NCI-H748 (cell line): Measurements from ENCODE around the gene GRIN1.

Experiments used
- DNase-seq: peaks from one replicate; lab custom pipeline; 2025; ENCODE audit not compliant: unreplicated experiment; lab: John Stamatoyannopoulos, UW

The GRIN1 gene

GRCh38 chr9:137191691-137192447, 52.9 kb downstream of the GRIN1 start:
- DNase-seq = no peak

GRCh38 chr9:137192448-137192780, 53.5 kb downstream of the GRIN1 start:
- DNase-seq = no peak

- no peak for DNase-seq
Observed at GRCh38 chr9:137192859-137193258, 53.9 kb downstream of the GRIN1 start.

GRCh38 chr9:137193771-137194170, 54.8 kb downstream of the GRIN1 start:
- no peak for DNase-seq

GRCh38 chr9:137194388-137194787, 55.4 kb downstream of the GRIN1 start:
- no peak for DNase-seq

DNA sequence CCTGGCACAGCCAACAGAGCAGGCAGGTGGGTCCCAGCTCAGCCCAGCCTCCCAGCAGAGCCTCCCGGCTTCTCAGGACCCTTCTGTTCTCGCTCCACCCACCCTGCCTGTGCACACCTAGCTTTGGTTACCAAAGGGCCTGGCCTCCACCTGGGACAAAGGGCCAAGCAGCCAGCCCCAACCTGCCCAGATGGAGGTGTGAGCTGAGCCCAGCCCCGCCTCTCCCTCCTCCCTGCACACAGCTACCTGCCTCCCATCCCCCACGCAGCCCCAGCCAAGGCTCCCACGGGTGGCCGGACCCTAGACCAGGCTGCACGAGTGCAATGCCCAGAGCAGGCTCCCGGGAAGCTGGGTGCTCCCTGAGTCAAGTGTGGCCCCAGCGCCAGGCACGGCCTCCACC, 56.0 kb downstream of the GRIN1 start:
- DNase-seq = peak; percentile 32

DNA sequence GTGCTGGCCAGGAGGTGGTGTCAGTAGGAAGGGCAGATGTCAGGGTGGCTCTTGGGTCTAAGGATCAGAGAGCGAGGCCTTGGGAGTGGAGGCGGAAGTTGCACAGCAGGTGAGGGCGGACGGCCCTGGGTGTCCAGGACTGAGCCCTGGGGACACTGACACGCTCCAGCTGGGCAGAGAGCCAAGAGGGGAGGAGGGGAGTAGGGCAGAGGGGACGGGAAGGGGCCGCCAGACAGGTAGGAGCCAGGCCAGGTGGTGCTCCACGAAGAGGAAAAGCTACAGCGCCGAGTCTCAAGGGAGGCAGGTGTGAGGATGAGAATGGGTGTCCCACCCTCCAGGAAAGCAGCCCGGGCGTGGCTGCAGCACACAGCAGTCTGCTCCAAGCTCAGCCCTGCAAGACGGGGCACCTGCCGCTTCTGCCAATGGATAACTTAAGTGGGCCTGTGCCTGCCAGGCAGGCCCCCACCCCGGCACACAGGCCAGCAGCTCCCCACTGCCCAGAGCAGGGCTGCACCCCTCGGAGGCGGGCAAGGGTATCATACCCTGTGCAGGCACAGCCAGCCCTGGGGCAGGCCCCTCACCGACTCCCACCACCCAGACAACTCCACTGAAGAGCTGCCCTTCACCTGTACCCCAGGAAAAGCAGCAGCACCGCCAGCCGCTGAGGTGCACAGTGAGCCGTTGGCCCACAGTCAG, 56.7 kb downstream of the GRIN1 start:
- peak; percentile 94 for DNase-seq

GRCh38 chr9:137198051-137198901, 59.3 kb downstream of the GRIN1 start:
- no peak for DNase-seq

DNA sequence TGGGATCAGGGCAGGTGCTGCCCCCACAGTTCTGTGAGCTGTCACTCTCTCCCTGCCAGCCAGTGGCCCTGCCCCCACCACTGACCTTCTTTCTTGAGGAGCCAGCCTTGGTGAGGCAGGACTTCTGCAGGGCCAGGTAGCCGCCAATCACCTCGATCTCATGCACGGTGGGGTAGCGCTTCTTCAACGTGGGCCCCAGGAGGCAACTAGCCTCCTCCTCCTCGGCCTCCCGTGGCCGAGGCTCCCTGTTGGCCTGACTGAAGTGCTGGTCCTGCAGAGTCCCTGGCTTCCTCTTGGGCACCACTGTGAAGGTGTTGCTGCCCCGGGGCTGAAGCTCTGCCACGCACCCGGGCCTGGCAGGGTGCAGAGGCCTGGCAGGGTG, 59.9 kb downstream of the GRIN1 start:
- DNase-seq = no peak

DNA sequence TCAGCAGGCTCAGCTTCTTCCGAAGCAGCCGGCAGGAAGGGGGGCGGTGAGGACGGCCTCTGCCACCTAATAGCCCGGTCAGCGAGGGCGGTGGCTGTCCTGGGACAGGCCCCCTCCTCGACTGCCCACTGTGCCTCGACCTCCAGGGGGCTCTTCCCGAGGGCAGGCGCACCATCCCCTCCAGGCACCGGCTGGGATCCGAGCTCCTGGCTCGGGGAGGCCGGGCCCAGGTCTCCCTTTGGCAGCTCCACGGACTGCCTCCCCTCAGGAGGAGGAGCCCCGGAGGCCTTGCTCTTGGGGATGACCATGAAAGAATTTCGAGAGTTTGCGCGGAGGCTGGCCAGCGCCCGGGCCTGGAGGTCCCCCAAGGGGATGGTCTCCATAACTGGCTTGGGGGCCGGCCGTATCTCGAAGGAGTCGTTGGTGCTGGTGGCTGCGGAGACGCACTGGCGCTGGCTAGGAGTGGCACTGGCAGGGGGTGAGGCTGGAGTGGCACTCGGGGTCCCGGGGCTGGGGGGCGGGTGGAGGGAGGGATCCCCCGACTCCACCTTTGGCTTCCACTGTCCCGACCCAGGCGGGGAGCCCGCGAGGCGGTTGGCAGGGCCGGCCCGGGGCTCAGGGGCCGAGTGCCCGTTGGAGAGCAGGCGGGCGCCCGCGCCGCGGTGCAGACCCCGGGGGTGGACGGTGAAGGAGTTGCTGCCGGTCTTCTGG, 60.6 kb downstream of the GRIN1 start:
- DNase-seq = peak; percentile 47

DNA sequence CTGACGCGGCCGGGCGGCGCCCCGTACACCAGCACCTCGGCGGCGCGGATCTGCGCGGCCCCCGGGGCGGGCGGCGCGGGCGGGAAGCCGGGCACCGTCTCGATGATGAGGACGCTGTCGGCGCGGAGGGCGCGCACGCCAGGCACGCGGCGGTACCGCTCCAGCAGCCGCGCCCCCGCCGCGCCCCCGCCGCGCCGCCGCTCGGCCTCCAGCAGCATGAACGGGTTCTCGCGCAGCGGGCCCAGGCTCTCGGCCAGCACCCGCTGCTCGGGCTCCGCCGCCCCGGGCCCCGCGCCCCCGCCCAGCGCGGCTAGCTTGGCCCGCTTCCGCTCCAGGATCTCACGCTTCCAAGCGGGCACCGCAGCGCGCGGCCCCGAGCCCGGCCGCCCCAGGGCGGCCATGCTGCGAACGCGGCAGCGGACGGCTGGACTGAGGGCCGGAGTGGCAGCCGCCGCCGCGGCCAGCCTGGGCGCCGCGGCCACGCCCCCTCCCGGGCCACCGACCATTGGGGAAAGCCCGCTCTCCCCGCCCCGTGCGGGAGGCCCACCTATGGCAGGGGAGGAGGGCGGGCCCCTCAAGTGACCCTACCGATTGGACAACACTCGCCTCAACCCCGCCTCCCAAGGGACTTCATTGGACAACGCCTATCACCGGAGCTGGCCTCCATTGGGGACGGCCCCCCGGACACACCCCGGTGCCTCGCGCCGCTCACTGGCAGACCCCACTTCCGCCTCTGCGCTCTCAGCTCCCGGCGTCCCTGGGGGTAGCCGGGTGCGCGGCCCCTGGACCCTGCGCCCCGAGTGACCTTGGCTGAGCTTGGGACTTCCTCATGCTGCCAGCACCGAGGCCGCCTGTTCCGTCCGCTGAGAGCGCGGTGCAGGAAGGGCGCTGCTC, 61.6 kb downstream of the GRIN1 start, which contains the start of gene TPRN:
Gene TPRN (minus strand): TSS at position 431 of the 894 bp plus-strand sequence. CDS start 30 bp downstream, at position 401.
- DNase-seq = peak; percentile 100

DNA sequence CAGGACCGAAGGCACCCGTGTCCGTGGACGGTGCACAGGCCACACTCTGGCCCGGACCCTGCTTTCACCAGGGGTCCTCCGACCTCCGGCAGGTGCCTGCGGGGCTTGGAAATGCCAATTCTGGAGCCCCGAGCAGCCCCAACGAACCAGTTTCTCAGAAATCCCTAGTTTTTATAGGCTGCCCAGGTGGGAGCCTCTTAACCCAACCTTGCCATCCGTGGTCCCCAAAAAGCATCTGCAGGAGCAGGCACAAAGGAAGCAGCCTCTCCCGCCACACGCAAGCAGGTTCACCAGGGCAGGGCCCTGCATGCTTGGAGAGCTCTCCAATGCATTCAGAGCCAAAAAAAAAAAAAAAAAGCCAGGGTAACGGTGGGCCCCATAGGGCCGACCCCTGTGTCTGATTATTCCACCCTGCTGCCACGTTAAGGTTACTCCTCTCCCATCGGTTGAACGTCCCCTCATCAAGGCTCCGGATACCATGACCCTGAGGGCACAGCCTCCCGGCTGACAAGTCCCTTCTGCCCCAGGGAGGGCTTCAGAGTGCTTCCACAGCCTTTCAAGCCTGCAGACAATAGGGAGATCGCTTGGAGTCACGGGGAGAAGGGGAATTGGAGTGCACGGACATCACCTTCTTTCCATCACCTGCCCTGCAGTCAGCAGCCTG, 62.4 kb downstream of the GRIN1 start:
- no peak for DNase-seq

- DNase-seq = no peak
Observed at GRCh38 chr9:137202966-137203365, 64.0 kb downstream of the GRIN1 start.

- DNase-seq = no peak
Observed at GRCh38 chr9:137204731-137205125, 65.8 kb downstream of the GRIN1 start.

- DNase-seq = peak; percentile 87
Observed at GRCh38 chr9:137205126-137206069, 66.4 kb downstream of the GRIN1 start, which contains the start of the genes NDOR1 and TMEM203. NDOR1 (plus strand) TSS chr9:137205700; CDS start chr9:137205778, 78 bp downstream. TMEM203 (minus strand) TSS chr9:137205648; CDS start chr9:137205414, 234 bp downstream.

DNA sequence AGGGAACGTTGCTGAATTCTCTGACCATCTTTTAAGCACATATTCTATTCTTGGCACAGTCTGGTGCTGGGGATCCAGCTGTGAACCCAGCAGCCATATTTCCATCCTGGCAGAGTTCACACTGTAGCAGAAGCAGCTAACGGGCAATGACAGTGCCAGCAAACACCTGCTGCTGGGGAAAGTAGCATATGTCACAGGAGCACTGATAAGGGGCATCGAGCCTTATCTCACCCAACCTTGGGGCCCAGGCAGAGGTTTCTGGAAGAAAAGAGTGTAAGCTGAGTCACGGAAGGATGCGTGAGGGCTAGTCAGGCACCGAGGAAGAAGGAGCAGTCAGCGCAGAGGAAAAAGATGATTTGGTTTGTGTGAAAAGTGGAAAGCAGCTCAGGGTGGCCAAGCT, 67.6 kb downstream of the GRIN1 start:
- no peak for DNase-seq

DNA sequence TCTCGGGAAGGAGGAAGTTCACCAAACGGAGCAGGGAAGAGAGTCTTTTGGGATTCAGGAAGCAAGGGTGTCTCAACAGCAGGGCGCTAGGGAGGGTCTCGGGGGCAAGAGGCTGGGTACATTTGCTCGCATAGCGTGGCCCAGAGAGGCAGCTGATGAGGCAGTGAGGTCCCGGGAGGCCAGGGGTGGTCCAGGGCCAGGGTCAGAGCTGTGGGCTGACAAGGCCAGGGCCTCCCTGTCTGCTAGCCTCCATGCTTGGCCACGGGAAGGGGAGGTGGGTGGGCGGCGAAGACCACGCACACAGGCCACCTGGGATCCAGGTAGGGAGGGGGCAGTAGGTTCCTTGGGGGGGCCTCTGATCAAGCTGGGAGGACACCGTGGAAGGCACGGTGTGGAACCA, 72.6 kb downstream of the GRIN1 start:
- no peak for DNase-seq

DNA sequence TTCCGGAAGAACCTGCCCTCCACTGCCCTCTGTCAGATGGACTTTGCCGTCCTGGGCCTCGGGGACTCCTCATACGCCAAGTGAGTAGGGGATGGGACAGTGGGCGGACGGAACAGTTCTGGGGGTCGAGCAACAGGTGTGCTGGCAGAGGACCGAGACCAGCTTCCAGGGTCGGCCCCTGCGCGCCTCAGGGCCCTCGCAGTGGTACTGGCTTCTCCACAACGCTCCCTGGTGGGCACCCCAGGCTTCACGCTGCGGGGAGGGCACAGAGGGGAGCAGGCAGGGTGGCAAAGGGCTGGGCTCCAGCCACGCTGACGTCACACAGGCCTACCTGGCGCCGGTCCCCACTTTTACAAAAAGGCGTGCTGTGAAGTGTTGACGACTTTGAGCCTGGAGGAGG, 73.6 kb downstream of the GRIN1 start:
- DNase-seq = no peak
